ENCODE measurements around the gene LRRC74A.

The LRRC74A gene

DNA sequence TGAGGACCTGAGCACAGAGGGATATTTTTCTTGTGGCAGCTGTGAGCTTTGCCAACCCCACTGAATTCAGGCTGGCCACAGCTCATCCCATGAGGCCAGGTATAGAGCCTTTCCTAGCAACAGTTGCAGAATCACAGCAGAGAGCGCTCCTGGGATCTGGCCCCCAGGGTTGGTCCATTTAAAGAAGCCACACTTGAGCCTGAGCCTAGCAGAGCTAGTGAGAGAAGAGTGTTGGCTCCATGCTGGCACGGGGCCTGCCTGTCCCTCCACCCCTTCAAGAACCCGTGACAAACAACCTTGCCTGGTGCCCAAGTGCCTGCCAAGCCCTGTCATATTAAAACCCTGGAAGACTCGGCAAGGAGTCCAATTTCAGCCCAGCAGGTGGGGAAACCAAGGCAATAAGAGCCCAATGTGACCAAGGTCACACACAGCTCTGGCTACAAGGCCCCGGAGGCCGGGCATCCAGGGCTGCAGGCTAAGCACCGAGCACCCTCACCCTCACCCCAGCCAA lies 91.6 kb downstream of the LRRC74A start:
- in situ Hi-C loops (cut with HindIII; ENCODE audit: low sequenced_read_pairs): no loop called here

DNA sequence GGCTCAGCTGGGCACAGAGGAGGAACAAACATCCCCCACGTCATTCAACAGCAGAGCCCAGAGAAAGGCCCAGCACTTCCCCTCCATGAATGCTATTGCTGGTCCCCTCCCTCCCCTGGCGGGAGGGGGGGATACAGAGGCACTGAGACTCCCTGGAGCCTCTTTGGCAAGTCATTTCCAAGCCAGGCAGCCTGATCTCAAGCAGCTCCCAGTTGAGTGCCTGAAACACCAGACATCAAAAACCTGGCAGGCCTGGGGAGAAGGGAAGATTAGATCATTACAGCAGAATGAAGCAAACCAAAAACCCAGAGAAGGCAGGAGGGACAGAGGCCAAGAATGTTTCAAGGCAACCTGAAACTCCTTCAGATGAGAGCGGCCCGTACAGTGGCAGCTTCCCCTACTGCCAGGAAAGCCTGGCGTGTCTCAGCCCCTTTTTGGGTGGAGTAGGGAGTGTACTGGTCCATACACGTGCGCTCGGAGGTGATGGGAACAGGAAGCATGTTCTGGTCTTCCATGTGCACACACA lies 92.1 kb downstream of the LRRC74A start:
- in situ Hi-C loops (cut with HindIII; ENCODE audit: low sequenced_read_pairs): no loop called here

DNA sequence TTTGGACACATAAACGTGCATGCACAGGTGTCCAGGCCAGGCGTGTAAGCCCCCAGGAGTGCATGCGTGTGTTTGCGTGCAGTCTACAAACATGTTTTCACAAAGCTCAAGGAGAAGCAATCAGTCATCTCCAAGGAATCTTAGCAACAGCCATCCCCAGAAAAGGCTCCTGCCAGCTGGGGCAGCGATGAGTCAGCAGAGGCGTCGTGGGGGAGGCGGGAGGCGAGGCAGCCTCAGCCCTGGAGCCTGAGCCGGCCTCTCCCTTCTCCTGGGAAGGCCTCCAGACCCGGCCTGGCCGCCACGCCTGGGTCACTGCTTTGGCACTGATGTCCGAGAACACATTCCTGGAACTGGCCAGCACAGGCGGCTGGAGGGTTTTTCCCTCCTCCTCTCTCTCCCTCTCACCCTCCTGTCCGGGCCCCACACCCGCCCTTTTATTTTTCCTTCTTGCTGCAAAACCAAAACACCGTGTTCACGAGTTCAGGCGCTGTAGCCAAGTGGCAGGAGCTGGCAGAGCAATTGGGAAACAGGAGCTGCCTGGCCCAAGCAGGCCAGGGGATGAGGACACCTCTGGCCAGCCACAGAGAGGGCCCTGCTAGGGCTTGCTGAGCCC lies 92.7 kb downstream of the LRRC74A start:
- in situ Hi-C loops (cut with HindIII; ENCODE audit: low sequenced_read_pairs): no loop called here
